HEK293T (cell line): ENCODE measurements around the gene C1RL.

Experiments
- ARNT ChIP-seq: fragments of 450-650 bp; IDR thresholded peaks from 2 replicates; pipeline ENCODE4 v1.6.1; 2017; ENCODE audit warnings: mild to moderate bottlenecking
- FOXM1 ChIP-seq: fragments of 450-650 bp; IDR thresholded peaks from 2 replicates; pipeline ENCODE4 v1.6.1; 2017; ENCODE audit warnings: mild to moderate bottlenecking, borderline replicate concordance
- LEF1 ChIP-seq: fragments of 450-650 bp; IDR thresholded peaks from 2 replicates; pipeline ENCODE4 v1.6.1; 2017; ENCODE audit warnings: mild to moderate bottlenecking, borderline replicate concordance
- SP1 ChIP-seq: fragments of 450-650 bp; IDR thresholded peaks from 2 replicates; pipeline ENCODE4 v1.6.1; 2017

DNA sequence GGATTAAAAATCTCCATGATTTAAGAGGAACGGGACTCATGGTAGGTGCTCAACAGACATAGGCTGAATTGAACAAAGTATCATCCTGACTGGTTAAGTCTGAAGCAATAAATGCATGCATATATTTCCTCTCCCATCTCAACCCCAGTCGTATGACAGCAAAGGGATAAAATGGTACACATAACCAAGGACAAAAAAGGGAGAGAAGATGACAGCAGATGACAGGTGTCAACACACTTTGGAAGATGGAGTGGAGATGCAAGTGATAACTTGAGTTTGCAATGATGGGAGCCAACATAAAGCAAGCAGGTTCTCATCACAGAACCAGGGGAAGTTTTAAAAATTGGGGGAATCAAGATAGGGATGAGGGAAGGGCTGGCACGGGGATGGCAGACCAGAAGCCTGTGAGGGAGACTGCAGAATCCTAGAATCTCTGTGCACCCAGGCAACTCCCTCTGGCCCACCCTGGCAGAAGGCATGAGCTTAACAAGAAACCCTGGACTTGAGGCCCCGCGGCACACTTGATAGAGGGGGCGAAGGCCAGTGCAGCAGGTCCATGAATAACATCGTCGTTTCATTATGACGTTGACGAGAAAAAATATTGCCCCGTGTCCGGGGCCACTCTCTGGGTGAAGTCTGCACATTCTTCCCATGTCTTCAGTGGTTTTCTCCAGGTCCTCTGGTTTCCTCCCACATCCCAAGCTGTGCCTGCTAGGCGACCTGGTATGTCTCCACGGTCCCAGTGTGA is 5.0 kb downstream of the C1RL start:
- TF ChIP-seq FOXM1 (no peak), LEF1 (no peak), ARNT (no peak), SP1 (no peak)
